ENCODE data around the gene NLRP5.
"Not testable (repeated sequence)": the region's sequence is repeated elsewhere in the genome, so short reads cannot be mapped to it uniquely, and the experiment has no call there.

The NLRP5 gene

DNA sequence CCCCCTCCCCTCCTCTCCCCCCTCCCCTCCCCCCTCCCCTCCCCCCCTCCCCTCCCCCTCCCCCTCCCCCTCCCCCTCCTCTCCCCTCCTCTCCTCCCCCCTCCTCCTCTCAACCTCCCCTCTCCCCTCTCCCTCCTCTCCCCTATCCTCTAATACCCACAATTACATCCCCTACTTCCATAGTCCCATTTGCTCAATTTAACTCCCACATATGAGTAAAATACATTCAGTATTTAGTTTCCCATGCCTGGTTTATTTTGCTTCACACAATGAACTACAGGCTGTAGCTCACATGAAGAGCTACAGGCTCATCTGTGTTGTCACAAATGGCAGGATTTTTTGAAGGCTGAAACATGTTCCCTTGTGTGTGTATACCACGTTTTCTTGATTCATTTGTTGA is 6.9 kb downstream of the NLRP5 start:
- no peak for DNase-seq (ENCODE audit: low read depth)
- TF ChIP-seq, protein P1, sequence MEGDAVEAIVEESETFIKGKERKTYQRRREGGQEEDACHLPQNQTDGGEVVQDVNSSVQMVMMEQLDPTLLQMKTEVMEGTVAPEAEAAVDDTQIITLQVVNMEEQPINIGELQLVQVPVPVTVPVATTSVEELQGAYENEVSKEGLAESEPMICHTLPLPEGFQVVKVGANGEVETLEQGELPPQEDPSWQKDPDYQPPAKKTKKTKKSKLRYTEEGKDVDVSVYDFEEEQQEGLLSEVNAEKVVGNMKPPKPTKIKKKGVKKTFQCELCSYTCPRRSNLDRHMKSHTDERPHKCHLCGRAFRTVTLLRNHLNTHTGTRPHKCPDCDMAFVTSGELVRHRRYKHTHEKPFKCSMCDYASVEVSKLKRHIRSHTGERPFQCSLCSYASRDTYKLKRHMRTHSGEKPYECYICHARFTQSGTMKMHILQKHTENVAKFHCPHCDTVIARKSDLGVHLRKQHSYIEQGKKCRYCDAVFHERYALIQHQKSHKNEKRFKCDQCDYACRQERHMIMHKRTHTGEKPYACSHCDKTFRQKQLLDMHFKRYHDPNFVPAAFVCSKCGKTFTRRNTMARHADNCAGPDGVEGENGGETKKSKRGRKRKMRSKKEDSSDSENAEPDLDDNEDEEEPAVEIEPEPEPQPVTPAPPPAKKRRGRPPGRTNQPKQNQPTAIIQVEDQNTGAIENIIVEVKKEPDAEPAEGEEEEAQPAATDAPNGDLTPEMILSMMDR (IDR thresholded peaks at IDR 0.05; ENCODE audit: low read depth, low read length, missing control alignments), result no peak
- in situ Hi-C loops (cut with HindIII; ENCODE audit: low sequenced_read_pairs), result no loop called here
- H3K4me3 ChIP-seq (ENCODE audit: low read depth, low read length), result no peak overlapping the region

DNA sequence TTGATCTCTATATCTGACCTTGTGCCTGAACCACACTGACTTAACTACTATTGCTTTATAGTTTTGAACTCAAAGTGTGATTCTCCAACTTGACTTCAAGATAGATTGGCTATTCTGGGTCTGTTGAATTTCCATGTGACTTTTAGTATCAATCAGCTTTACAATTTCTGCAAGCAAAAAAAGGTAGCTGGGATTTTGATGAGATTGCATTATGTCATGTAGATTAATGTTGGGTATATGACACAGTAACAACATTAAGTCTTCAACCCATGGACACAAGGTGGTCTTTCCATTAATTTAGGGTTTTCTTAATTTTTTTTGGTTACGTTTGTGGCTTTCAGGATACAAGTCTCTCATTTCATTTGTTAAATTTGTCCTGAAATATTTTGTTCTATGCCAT is 28.2 kb downstream of the NLRP5 start:
- TF ChIP-seq, protein P1 (IDR thresholded peaks at IDR 0.05; ENCODE audit: low read depth, low read length, missing control alignments), result no peak
- in situ Hi-C loops (cut with HindIII; ENCODE audit: low sequenced_read_pairs), result no loop called here
- H3K4me3 ChIP-seq (ENCODE audit: low read depth, low read length), result no peak overlapping the region
- DNase-seq (ENCODE audit: low read depth), result no peak

DNA sequence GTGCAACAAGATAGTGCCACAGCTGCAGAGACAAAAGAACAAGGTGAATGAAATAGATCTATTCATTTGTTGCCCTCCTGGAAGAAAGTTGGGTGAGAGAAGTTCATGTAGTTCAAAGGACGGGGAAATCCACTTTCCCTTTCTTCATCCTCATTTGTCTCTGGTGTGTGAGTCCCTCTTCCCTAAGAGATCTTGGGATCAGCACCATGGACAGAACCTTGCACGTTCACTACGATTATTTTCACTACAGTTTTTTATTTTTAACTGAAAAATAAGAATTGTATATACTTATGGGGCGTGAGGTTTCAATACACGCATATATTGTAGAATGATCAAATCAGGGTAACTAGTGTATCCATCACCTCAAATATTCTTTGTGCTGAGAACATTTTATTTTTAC is 29.2 kb downstream of the NLRP5 start:
- DNase-seq (ENCODE audit: low read depth), result no peak
- TF ChIP-seq, protein P1 (IDR thresholded peaks at IDR 0.05; ENCODE audit: low read depth, low read length, missing control alignments), result no peak
- H3K4me3 ChIP-seq (ENCODE audit: low read depth, low read length), result no peak overlapping the region
- in situ Hi-C loops (cut with HindIII; ENCODE audit: low sequenced_read_pairs), result no loop called here

DNA sequence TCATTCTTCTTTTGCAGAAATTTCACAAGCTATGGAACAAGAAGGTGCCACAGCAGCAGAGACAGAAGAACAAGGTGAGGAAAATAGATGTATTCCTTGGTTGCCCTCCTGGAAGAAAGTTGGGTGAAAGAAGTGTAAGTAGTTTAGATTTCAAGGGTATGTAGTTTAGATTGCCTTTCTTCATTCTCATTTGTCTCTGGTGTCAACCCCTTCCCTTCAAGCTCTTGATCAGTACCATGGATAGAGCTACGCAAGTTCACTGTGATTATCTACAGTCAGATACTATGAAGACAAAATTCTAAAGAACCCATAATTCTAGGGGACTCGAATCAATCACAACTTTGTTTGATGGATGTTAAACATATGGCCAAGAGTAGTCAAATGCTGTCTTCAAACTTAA is 32.8 kb downstream of the NLRP5 start:
- DNase-seq (ENCODE audit: low read depth); in situ Hi-C loops (cut with HindIII; ENCODE audit: low sequenced_read_pairs); H3K4me3 ChIP-seq (ENCODE audit: low read depth, low read length): not testable (repeated sequence)

DNA sequence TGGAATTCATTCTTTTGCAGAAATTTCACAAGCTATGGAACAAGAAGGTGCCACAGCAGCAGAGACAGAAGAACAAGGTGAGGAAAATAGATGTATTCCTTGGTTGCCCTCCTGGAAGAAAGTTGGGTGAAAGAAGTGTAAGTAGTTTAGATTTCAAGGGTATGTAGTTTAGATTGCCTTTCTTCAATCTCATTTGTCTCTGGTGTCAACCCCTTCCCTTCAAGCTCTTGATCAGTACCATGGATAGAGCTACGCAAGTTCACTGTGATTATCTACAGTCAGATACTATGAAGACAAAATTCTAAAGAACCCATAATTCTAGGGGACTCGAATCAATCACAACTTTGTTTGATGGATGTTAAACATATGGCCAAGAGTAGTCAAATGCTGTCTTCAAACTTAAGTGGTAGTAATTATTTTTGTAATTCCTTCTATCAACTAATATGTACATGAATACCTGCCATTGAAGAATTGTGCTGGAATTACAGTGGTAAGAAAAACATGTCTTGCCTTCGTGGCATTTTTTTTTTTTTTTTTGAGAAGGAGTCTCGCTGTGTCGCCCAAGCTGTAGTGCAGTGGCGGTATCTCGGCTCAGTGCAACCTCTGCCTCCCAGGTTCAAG is 33.9 kb downstream of the NLRP5 start:
- H3K4me3 ChIP-seq (ENCODE audit: low read depth, low read length); DNase-seq (ENCODE audit: low read depth); in situ Hi-C loops (cut with HindIII; ENCODE audit: low sequenced_read_pairs): not testable (repeated sequence)

DNA sequence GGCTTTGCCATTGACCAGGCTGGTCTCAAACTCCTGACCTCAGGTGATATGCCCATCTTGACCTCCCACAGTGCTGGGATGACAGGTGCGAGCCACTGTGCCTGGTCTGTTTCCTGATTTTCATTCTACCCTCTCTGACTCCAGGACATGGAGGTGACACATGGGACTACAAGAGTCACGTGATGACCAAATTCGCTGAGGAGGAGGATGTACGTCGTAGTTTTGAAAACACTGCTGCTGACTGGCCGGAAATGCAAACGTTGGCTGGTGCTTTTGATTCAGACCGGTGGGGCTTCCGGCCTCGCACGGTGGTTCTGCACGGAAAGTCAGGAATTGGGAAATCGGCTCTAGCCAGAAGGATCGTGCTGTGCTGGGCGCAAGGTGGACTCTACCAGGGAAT is 40.2 kb downstream of the NLRP5 start:
- in situ Hi-C loops (cut with HindIII; ENCODE audit: low sequenced_read_pairs), result no loop called here
- TF ChIP-seq, protein P1 (IDR thresholded peaks at IDR 0.05; ENCODE audit: low read depth, low read length, missing control alignments), result no peak
- no peak overlapping the region for H3K4me3 ChIP-seq (ENCODE audit: low read depth, low read length)
- DNase-seq (ENCODE audit: low read depth), result no peak

DNA sequence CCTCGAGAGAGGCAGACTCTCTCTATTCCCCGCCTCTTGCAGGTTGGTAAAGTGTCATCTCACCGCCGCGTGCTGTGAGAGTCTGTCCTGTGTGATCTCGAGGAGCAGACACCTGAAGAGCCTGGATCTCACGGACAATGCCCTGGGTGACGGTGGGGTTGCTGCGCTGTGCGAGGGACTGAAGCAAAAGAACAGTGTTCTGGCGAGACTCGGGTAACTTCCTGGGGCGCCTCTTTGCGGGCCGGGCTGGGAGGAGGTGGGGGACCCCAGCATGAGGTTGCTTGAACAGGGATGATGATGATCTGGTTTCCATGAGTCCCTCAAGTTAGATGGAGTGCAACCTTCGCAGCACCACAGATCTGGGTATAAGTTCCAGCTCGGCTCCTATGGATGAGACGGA is 67.0 kb downstream of the NLRP5 start:
- TF ChIP-seq, protein P1 (IDR thresholded peaks at IDR 0.05; ENCODE audit: low read depth, low read length, missing control alignments), result no peak
- H3K4me3 ChIP-seq (ENCODE audit: low read depth, low read length), result no peak overlapping the region
- in situ Hi-C loops (cut with HindIII; ENCODE audit: low sequenced_read_pairs), result no loop called here
- DNase-seq (ENCODE audit: low read depth), result no peak

Data from astrocyte of the cerebellum (primary cell).